Measurements from ENCODE around the gene TRMT112. TPM values are rescaled to one million over a fixed set of nuclear protein-coding genes. Genes with fewer than 3 reads are reported as not detected.

TRMT112 gene
- total and polyA plus RNA-seq, 10 of the 15 experiments (the other 5 are each of a cell fraction or from before 2014, with no cell fraction given): 212 to 455 (median 308) TPM

GRCh38 chr11:64331569-64332371, 14.4 kb upstream of the TRMT112 start:
- no peaks in the 10 kb centered on the region for H3K36me3 ChIP-seq (ENCODE audit: control insufficient read depth in 2 of 2, insufficient read depth in 2 of 2, low read length in 1 of 2)
- 2% methylated on average over 20 of the region's 20 CpGs for WGBS (ENCODE audit: insufficient coverage, insufficient replicate concordance, low lambda C conversion rate, missing lambda C conversion rate)
- H3K27me3 ChIP-seq (replicated peaks in 1 of 2; ENCODE audit: control insufficient read depth in 2 of 2, insufficient read depth in 2 of 2, low read length in 1 of 2): no peaks in the 10 kb centered on the region
- H3K4me3 ChIP-seq: no peak overlapping the region
- BruUV-seq (replicated peaks): no TSS peak
- no peaks in the 10 kb centered on the region; the same call in 2 of the 3 replicates for H3K9me3 ChIP-seq (replicated peaks; ENCODE audit: control insufficient read depth, insufficient read depth, low read length)
- peak overlapping the region; percentile 26 for H3K9ac ChIP-seq (ENCODE audit: control insufficient read depth, insufficient read depth, low read length)
- ChIA-PET SMC1A (ENCODE audit: uncharacterized antibody, unreplicated experiment) (interaction anchor here (0.6 to 6.4 kb wide), 16 partner anchors 9 to 1773 kb away, joined by 3 to 71 read pairs (median 4); partner anchors contain the start of genes CATSPERZ, CCDC88B, ESRRA and FERMT3), RAD21 (ENCODE audit: unreplicated experiment) (interaction anchor here (0.5 to 4.2 kb wide), 16 partner anchors 8 to 514 kb away, joined by 3 to 86 read pairs (median 4); partner anchors contain the start of genes CCDC88B, ESRRA, FERMT3 and PRDX5), CTCF (interaction anchor here (0.6 to 14.7 kb wide), 24 partner anchors 9 to 343 kb away, joined by 3 to 228 read pairs (median 5); partner anchors contain the start of genes CCDC88B, ESRRA, FERMT3 and PRDX5), POLR2A (interaction anchor here (0.9 to 2.7 kb wide), 10 partner anchors 8 to 125 kb away, joined by 3 to 27 read pairs (median 4); partner anchors contain the start of genes CCDC88B, ESRRA, FERMT3 and FKBP2)
- peak overlapping the region; percentile 74 for H2AFZ ChIP-seq (ENCODE audit: control insufficient read depth, low read depth, low read length)
- H3K4me2 ChIP-seq (ENCODE audit: control insufficient read depth, insufficient read depth): peak overlapping the region; percentile 19
- DNase-seq (ENCODE audit: low read depth, low spot score) (peak; percentile 80), FAIRE-seq (peak; percentile 93), ATAC-seq (peak; percentile 80)
- H3K4me1 ChIP-seq (ENCODE audit: control insufficient read depth, insufficient read depth, low read length): peaks cover 21% of the 10 kb centered on the region
- H3K27ac ChIP-seq (ENCODE audit: control insufficient read depth, insufficient read depth): peak overlapping the region; percentile 52
- no peaks in the 10 kb centered on the region for H3K79me2 ChIP-seq (ENCODE audit: control insufficient read depth, insufficient read depth, low read length)
- no peaks in the 10 kb centered on the region for H4K20me1 ChIP-seq (ENCODE audit: control insufficient read depth, insufficient read depth)
- in situ Hi-C loops (cut with MboI): no loop called here
- intact Hi-C loops (cut with micrococcal nuclease; ENCODE audit: unreplicated experiment): loop anchor here (1.0 kb wide), 2 partner anchors 13 to 25 kb away; partner anchors contain the start of gene PRDX5
- TF ChIP-seq ETV6 (conservative IDR thresholded peaks at IDR 0.05 in 1 of 2, IDR thresholded peaks at IDR 0.05 in 1 of 2; ENCODE audit: borderline replicate concordance in 1 of 2, low read depth in 1 of 2) (peak in 1 of 2 experiments; percentile 68; a peak in 1 of 4 replicates), BHLHE40 (IDR thresholded peaks at IDR 0.05; ENCODE audit: borderline replicate concordance in 1 of 2, low read depth in 2 of 2, low read length in 1 of 2) (peak in 1 of 2 experiments; percentile 65; a peak in 2 of 4 replicates), ZNF687 (IDR thresholded peaks at IDR 0.05) (peak; percentile 72), POLR2A (IDR thresholded peaks at IDR 0.05; ENCODE audit: low read depth, low read length) (peak; percentile 53; the same call in 1 of the 2 replicates), RELB (IDR thresholded peaks at IDR 0.05; ENCODE audit: low read depth) (peak; percentile 69), ESRRA (IDR thresholded peaks at IDR 0.05; ENCODE audit: low read length) (peak; percentile 86; the same call in 1 of the 2 replicates), BCL11A (IDR thresholded peaks at IDR 0.05; ENCODE audit: low read depth, low read length) (peak; percentile 35; the same call in 1 of the 2 replicates), IRF5 (IDR thresholded peaks at IDR 0.05; ENCODE audit: borderline replicate concordance) (no peak), DPF2 (IDR thresholded peaks at IDR 0.05) (peak; percentile 89), ATF7 (IDR thresholded peaks at IDR 0.05; ENCODE audit: low read depth) (peak; percentile 87)

Data from GM12878 (cell line).